ENCODE results near the gene ZNF789.
A peak's percentile ranks its signal among the peaks of the same experiment; 100 is the strongest.
"Not testable (repeated sequence)": the region's sequence is repeated elsewhere in the genome, so short reads cannot be mapped to it uniquely, and the experiment has no call there.

Gene ZNF789

GRCh38 chr7:99457650-99458493, 14.8 kb upstream of the ZNF789 start:
- no peak for DNase-seq (ENCODE audit: low read depth in 2 of 2)

- DNase-seq (ENCODE audit: low read depth in 2 of 2), result no peak
Observed at GRCh38 chr7:99459087-99459486, 13.6 kb upstream of the ZNF789 start.

GRCh38 chr7:99460651-99461050, 12.0 kb upstream of the ZNF789 start:
- no peak for DNase-seq (ENCODE audit: low read depth in 2 of 2)

GRCh38 chr7:99461221-99461620, 11.5 kb upstream of the ZNF789 start:
- DNase-seq (ENCODE audit: low read depth in 2 of 2), result no peak

GRCh38 chr7:99465421-99465768, 7.3 kb upstream of the ZNF789 start:
- no peak for DNase-seq (ENCODE audit: low read depth in 2 of 2)

- no peak for DNase-seq (ENCODE audit: low read depth in 2 of 2)
Observed at GRCh38 chr7:99468336-99468918, 4.3 kb upstream of the ZNF789 start.

- no peak for DNase-seq (ENCODE audit: low read depth in 2 of 2)
Observed at GRCh38 chr7:99469381-99470065, 3.2 kb upstream of the ZNF789 start.

- DNase-seq (ENCODE audit: low read depth in 2 of 2), result no peak
Observed at GRCh38 chr7:99473315-99473596, 566 bp downstream of the ZNF789 start.

- DNase-seq (ENCODE audit: low read depth in 2 of 2), result no peak
Observed at GRCh38 chr7:99476107-99476506, 3.4 kb downstream of the ZNF789 start.

GRCh38 chr7:99478464-99479440, 6.1 kb downstream of the ZNF789 start:
- DNase-seq (ENCODE audit: low read depth in 2 of 2), result no peak

GRCh38 chr7:99485094-99485493, 12.4 kb downstream of the ZNF789 start:
- no peak for DNase-seq (ENCODE audit: low read depth in 2 of 2)

GRCh38 chr7:99489235-99489634, 16.5 kb downstream of the ZNF789 start:
- no peak for DNase-seq (ENCODE audit: low read depth in 2 of 2)

GRCh38 chr7:99490878-99491277, 18.2 kb downstream of the ZNF789 start:
- DNase-seq (ENCODE audit: low read depth in 2 of 2), result no peak

- no peak for DNase-seq (ENCODE audit: low read depth in 2 of 2)
Observed at GRCh38 chr7:99493823-99494222, 21.1 kb downstream of the ZNF789 start.

GRCh38 chr7:99497766-99498545, 25.3 kb downstream of the ZNF789 start:
- DNase-seq (ENCODE audit: low read depth in 2 of 2), result no peak

- DNase-seq (ENCODE audit: low read depth in 2 of 2), result no peak
Observed at GRCh38 chr7:99498546-99498944, 25.9 kb downstream of the ZNF789 start.

GRCh38 chr7:99499371-99499720, 26.7 kb downstream of the ZNF789 start:
- no peak for DNase-seq (ENCODE audit: low read depth in 2 of 2)

GRCh38 chr7:99499721-99500636, 27.3 kb downstream of the ZNF789 start, which contains the start of gene ZNF394:
Gene ZNF394, minus strand, starts transcription at chr7:99500281. Its CDS starts 188 bp downstream, at chr7:99500093.
- peak; percentile 74 to 81 for DNase-seq (ENCODE audit: low read depth in 2 of 2)

- DNase-seq (ENCODE audit: low read depth in 2 of 2), result no peak
Observed at GRCh38 chr7:99500637-99501009, 27.9 kb downstream of the ZNF789 start.

GRCh38 chr7:99501236-99501635, 28.5 kb downstream of the ZNF789 start:
- DNase-seq (ENCODE audit: low read depth in 2 of 2), result not testable (repeated sequence)
